Lower leg skin (tissue), 3 donors: ENCODE results near the gene SEMA6B.

Experiments used
- CTCF ChIP-seq, 3 donors: fragments of 450-650 bp; IDR thresholded peaks; one replicate each; pipeline ENCODE4 v1.5.1; 2016; ENCODE audit warnings: antibody characterized with exemption in 3 of 3, mild to moderate bottlenecking in 3 of 3, moderate library complexity in 2 of 3
- POLR2A ChIP-seq, 2 donors: fragments of 450-650 bp; IDR thresholded peaks; one replicate each; pipeline ENCODE4 v1.6.1; 2016 to 2017; ENCODE audit warnings: antibody characterized with exemption in 2 of 2, mild to moderate bottlenecking in 1 of 2, moderate library complexity in 1 of 2

- TF ChIP-seq POLR2A (IDR thresholded peaks at IDR 0.05), result no peak
- no peak for TF ChIP-seq CTCF (IDR thresholded peaks at IDR 0.05)
Measured at GRCh38 chr19:4550479-4551050, 8.9 kb downstream of the SEMA6B start.
